A673 (cell line): ENCODE results near the gene PRKAG2. TPM values are rescaled to one million over a fixed set of nuclear protein-coding genes. Genes with fewer than 3 reads are reported as not detected.

Source experiments
- BruUV-seq: library from RNA; stranded (reverse); fragments of 400-500 nt; replicated peaks from 2 replicates; lab custom pipeline; 2021; lab: Mats Ljungman, UMichigan
- CTCF ChIA-PET: fragments of 300-600 bp; sonication (Branson Sonifier 250); formaldehyde crosslinking; loops from one replicate; lab custom pipeline; 2022; ENCODE audit warnings: antibody characterized with exemption; lab: Charles Lee
- POLR2A ChIA-PET: fragments of 300-600 bp; sonication (Branson Sonifier 250); formaldehyde crosslinking; loops from one replicate; lab custom pipeline; 2022; ENCODE audit warnings: antibody characterized with exemption; ENCODE audit not compliant: low non-redundant PET; lab: Charles Lee
- DNase-seq: peaks from one replicate; pipeline ENCODE4 v3.0.0-alpha.2; 2015; ENCODE audit warnings: low spot score
- H3K27ac ChIP-seq: fragments of 200-600 bp; sonication (generic); 2 replicates; pipeline ENCODE4 v1.5.1; 2016; ENCODE audit warnings: mixed run types, low read depth, mild to moderate bottlenecking, mixed read lengths, antibody characterized with exemption, low read length; ENCODE audit not compliant: poor library complexity, severe bottlenecking
- H3K27me3 ChIP-seq: fragments of 200-600 bp; sonication (generic); replicated peaks from 2 replicates; pipeline ENCODE4 v1.6.1; 2017; ENCODE audit warnings: mixed run types, low read depth, mild to moderate bottlenecking, mixed read lengths, antibody characterized with exemption, low read length; ENCODE audit not compliant: insufficient read depth, poor library complexity
- H3K36me3 ChIP-seq: fragments of 200-600 bp; sonication (generic); 2 replicates; pipeline ENCODE4 v1.6.1; 2016; ENCODE audit warnings: mixed run types, mild to moderate bottlenecking, mixed read lengths, antibody characterized with exemption, low read length; ENCODE audit not compliant: insufficient read depth, poor library complexity, severe bottlenecking
- H3K4me1 ChIP-seq: fragments of 200-600 bp; sonication (generic); 2 replicates; pipeline ENCODE4 v1.6.1; 2017; ENCODE audit warnings: mixed run types, mild to moderate bottlenecking, mixed read lengths, antibody characterized with exemption, low read length; ENCODE audit not compliant: insufficient read depth, poor library complexity, severe bottlenecking
- H3K4me3 ChIP-seq: fragments of 200-600 bp; sonication (generic); 2 replicates; pipeline ENCODE4 v1.5.1; 2016; ENCODE audit warnings: low read depth, mixed run types, mild to moderate bottlenecking, mixed read lengths, low read length; ENCODE audit not compliant: poor library complexity, severe bottlenecking
- H3K9me3 ChIP-seq: fragments of 200-600 bp; sonication (generic); 2 replicates; pipeline ENCODE4 v1.6.1; 2016; ENCODE audit warnings: mixed run types, low read depth, mild to moderate bottlenecking, mixed read lengths, antibody characterized with exemption, low read length; ENCODE audit not compliant: poor library complexity, severe bottlenecking
- EZH2 ChIP-seq: fragments of 200-600 bp; sonication (generic); IDR thresholded peaks from 2 replicates; pipeline ENCODE4 v1.6.1; 2017; ENCODE audit warnings: borderline replicate concordance, low read depth, mild to moderate bottlenecking, mixed read lengths, antibody characterized with exemption, low read length; ENCODE audit not compliant: poor library complexity, severe bottlenecking
- intact Hi-C: fragments of 100-400 bp; cut with micrococcal nuclease; formaldehyde crosslinking; loops from one replicate; pipeline ENCODE4 v1.10.0; 2022; ENCODE audit not compliant: unreplicated experiment
- total RNA-seq: library from RNA; stranded (reverse); gene quantifications from 2 replicates; pipeline ENCODE4 v1.2.3, GENCODE V29; 2021
- TF ChIP-seq, protein P1 (sequence below): fragments of 300-800, 200-600 bp; sonication (generic); conservative IDR thresholded peaks from 2 replicates; pipeline ENCODE4 v1.5.1; 2017; ENCODE audit warnings: low read depth, mild to moderate bottlenecking, antibody characterized with exemption, low read length, moderate library complexity, mixed read lengths

PRKAG2 gene
- total RNA-seq, 1 experiment from 2014 or later = 11.6 TPM

DNA sequence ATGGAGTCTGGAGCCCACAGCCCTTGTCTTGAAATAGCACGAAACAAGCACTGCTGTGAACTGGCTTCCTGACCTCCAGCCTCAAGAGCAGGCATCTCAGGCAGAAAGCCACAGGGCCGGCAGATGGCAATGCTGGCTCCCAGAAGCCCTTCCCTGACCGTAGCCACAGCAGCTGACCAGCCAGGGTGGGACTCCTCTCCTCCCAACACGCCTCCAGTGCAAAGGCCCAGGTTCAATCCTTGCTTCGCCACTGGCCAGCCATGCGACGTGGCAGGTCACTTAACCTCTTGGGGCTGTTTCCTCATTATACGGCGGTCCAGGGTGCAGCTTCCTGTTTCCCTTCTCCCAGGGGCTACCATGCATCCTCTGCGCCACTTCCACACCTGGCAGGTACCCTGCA, 12.8 kb downstream of the PRKAG2 start:
- intact Hi-C loops = no loop called here
- POLR2A ChIA-PET = no interaction called here
- Histone ChIP-seq H3K4me3 (no peak overlapping the region), H3K27me3 (no peaks in the 10 kb centered on the region), H3K9me3 (no peaks in the 10 kb centered on the region), H3K4me1 (peaks cover 10% of the 10 kb centered on the region), H3K36me3 (no peaks in the 10 kb centered on the region), H3K27ac (no peak overlapping the region)
- DNase-seq = no peak
- no TSS peak for BruUV-seq
- CTCF ChIA-PET = no interaction called here
- TF ChIP-seq EZH2 = no peak
- TF ChIP-seq, protein P1, sequence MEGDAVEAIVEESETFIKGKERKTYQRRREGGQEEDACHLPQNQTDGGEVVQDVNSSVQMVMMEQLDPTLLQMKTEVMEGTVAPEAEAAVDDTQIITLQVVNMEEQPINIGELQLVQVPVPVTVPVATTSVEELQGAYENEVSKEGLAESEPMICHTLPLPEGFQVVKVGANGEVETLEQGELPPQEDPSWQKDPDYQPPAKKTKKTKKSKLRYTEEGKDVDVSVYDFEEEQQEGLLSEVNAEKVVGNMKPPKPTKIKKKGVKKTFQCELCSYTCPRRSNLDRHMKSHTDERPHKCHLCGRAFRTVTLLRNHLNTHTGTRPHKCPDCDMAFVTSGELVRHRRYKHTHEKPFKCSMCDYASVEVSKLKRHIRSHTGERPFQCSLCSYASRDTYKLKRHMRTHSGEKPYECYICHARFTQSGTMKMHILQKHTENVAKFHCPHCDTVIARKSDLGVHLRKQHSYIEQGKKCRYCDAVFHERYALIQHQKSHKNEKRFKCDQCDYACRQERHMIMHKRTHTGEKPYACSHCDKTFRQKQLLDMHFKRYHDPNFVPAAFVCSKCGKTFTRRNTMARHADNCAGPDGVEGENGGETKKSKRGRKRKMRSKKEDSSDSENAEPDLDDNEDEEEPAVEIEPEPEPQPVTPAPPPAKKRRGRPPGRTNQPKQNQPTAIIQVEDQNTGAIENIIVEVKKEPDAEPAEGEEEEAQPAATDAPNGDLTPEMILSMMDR = no peak

DNA sequence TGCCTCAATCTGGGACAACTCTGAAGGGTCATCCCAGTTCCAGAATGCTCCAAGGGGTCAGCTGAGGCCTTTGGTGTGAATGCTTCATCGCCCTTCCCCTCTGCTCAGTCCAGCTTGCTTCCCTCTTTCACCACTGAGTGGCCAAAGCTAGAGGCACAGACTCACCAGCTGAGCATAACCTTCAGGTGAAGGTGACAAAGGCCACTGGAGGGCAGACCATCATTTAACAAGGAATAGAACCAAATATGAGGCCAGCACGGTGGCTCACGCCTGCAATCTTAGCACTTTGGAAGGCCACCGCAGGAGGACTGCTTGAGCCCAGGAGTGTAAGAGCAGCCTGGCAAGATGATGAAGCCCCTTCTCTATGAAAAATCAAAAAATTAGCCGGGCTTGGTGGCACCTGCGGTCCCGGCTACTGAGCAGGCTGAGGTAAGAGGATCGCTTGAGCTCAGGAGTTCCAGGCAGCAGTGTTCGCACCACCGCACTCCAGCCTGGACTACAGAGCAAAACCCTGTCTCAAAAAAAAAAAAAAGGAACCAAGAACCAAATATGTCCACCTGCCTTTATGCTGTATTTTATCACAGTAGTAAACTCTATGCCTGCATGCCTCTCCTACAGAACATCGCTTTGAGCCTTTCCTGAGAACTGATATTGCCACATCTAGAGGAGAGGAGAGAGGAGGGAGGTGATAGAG, 13.4 kb downstream of the PRKAG2 start:
- Histone ChIP-seq H3K9me3 (no peaks in the 10 kb centered on the region), H3K27me3 (no peaks in the 10 kb centered on the region), H3K4me3 (no peak overlapping the region), H3K27ac (no peak overlapping the region), H3K36me3 (no peaks in the 10 kb centered on the region), H3K4me1 (peaks cover 10% of the 10 kb centered on the region)
- TF ChIP-seq, protein P1 = no peak
- no peak for TF ChIP-seq EZH2
- intact Hi-C loops = no loop called here
- POLR2A ChIA-PET = no interaction called here
- CTCF ChIA-PET = interaction anchor here (1.2 kb wide), 1 partner anchor 69 kb away, joined by 3 read pairs; no protein-coding TSS in a partner anchor
- BruUV-seq = no TSS peak
- DNase-seq = no peak

DNA sequence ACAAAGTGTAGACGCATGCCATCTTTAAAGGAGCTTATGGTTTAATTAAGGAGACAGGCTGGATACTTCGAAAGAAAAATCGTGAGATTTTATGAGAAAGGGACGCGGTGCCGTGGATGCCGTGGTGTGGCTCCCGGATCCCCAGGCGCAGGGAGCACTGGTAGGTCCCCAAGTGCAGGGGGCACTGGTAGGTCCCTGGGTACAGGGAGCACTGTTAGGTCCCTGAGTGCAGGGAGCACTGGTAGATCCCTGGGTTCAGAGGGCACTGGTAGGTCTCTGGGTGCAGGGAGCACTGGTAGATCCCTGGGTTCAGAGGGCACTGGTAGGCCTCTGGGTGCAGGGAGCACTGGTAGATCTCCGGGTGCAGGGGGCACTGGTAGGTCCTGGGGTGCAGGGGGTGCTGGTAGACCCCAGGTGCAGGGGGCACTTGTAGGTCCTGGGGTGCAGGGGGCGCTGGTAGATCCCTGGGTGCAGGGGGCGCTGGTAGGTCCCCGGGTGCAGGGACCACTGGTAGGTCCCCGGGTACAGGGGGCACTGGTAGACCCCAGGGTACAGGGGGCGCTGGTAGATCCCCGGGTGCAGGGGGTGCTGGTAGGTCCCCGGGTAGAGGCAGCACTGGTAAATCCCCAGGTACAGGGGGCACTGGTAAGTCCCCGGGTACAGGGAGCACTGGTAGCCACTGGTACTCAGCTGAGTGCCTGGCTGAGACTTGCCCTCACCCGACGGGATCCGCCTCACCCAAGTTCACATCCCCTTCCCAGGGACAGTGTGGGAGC, 14.1 kb downstream of the PRKAG2 start:
- H3K9me3 ChIP-seq = no peaks in the 10 kb centered on the region
- H3K27ac ChIP-seq = no peak overlapping the region
- H3K4me1 ChIP-seq = peaks cover 3% of the 10 kb centered on the region
- intact Hi-C loops = no loop called here
- no peak overlapping the region for H3K4me3 ChIP-seq
- ChIA-PET POLR2A (no interaction called here), CTCF (interaction anchor here (1.2 kb wide), 1 partner anchor 70 kb away, joined by 3 read pairs; no protein-coding TSS in a partner anchor)
- no peak for TF ChIP-seq EZH2
- TF ChIP-seq, protein P1 = no peak
- H3K36me3 ChIP-seq = no peaks in the 10 kb centered on the region
- no peaks in the 10 kb centered on the region for H3K27me3 ChIP-seq
- BruUV-seq = no TSS peak
- DNase-seq = no peak
